Heart left ventricle (tissue), 16 donors: ENCODE measurements around the gene ZBTB46. TPM values are rescaled to one million over a fixed set of nuclear protein-coding genes. Genes with fewer than 3 reads are reported as not detected.
"Not testable (repeated sequence)": the region's sequence is repeated elsewhere in the genome, so short reads cannot be mapped to it uniquely, and the experiment has no call there.

ENCODE experiments used
- ATAC-seq, 4 donors: fragments of 200-7000 bp; cut with Tn5 transposase; one replicate each; pipeline ENCODE4 v1.9.1; 2020 to 2022; ENCODE audit warnings: moderate library complexity in 4 of 4, mild to moderate bottlenecking in 3 of 4, moderate number of reproducible peaks in 1 of 4
- DNase-seq, 5 donors: peaks; one replicate each; pipeline ENCODE4 v3.0.0-alpha.2; 2020
- H3K27ac ChIP-seq, 12 donors: fragments of 200-600 bp; sonication (generic) in 4 of 12; one replicate each; pipeline versions ENCODE4 v1.5.0 to v1.8.0; 2016 to 2022; ENCODE audit warnings: mild to moderate bottlenecking in 2 of 12
- H3K27me3 ChIP-seq, 9 donors: fragments of 200-600 bp; sonication (generic) in 2 of 9; one replicate each; pipeline versions ENCODE4 v1.5.1 to v1.8.0; 2016 to 2022; ENCODE audit warnings: mild to moderate bottlenecking in 3 of 9
- H3K36me3 ChIP-seq, 9 donors: fragments of 200-600 bp; sonication (generic) in 2 of 9; one replicate each; pipeline versions ENCODE4 v1.5.0 to v1.8.0; 2018 to 2022; ENCODE audit warnings: mild to moderate bottlenecking in 2 of 9
- H3K4me1 ChIP-seq, 12 donors: fragments of 200-600 bp; sonication (generic) in 4 of 12; one replicate each; pipeline versions ENCODE4 v1.5.0 to v1.8.0; 2016 to 2022; ENCODE audit warnings: mild to moderate bottlenecking in 3 of 12
- H3K4me3 ChIP-seq, 12 donors: fragments of 200-600 bp; sonication (generic) in 4 of 12; one replicate each; pipeline versions ENCODE4 v1.5.0 to v1.8.0; 2017 to 2022; ENCODE audit warnings: mild to moderate bottlenecking in 9 of 12, moderate library complexity in 4 of 12
- H3K9me3 ChIP-seq, 12 donors: fragments of 200-600 bp; sonication (generic) in 4 of 12; one replicate each; pipeline versions ENCODE4 v1.5.0 to v1.8.0; 2016 to 2022; ENCODE audit warnings: mild to moderate bottlenecking in 1 of 12
- POLR2A ChIP-seq, 2 donors: fragments of 450-650 bp; IDR thresholded peaks; one replicate each; pipeline ENCODE4 v1.6.1; 2017; ENCODE audit warnings: antibody characterized with exemption in 2 of 2, mild to moderate bottlenecking in 2 of 2, moderate library complexity in 2 of 2
- WGBS, 4 donors: extraction: QIAGEN DNeasy Blood & Tissue Kit in 2 of 4; methylation state at CpG; one replicate each; pipeline versions ENCODE4 v1.1.5 to v1.1.7; 2013 to 2018; 5-methylcytosine and 5-hydroxymethylcytosine counted together
- intact Hi-C, 10 donors: fragments of 100-400 bp; cut with DNase I; formaldehyde crosslinking; loops; one replicate each; pipeline versions ENCODE4 v1.11.1 to v1.14.2; 2022
- polyA plus RNA-seq, 2 donors: library from polyadenylated mRNA; stranded (reverse); fragments of 200-250 nt; gene quantifications; one replicate each; pipeline ENCODE4 v1.2.3, GENCODE V29; 2013
- total RNA-seq, 9 donors: library from RNA; depleted of rRNA in 2 of 9; stranded (reverse); fragments of >200 nt in 2 of 9; fragmentation: NEBNext Ultra II Directional in 3 of 9; extraction: Animal tissue kit (Norgen Biotek cat#: 25700) in 3 of 9; gene quantifications; one replicate each; pipeline versions ENCODE4 v1.1.0 to v1.2.4, GENCODE V29; 2016 to 2023
- TF ChIP-seq, protein P1 (sequence below), 12 donors: fragments of 200-600 bp; sonication (generic) in 4 of 12; IDR thresholded peaks; one replicate each; pipeline versions ENCODE4 v1.5.0 to v1.8.0; 2018 to 2022; ENCODE audit warnings: antibody characterized with exemption in 12 of 12, mild to moderate bottlenecking in 5 of 12
- donor health status: ischemic (EF 13 %, LVEDD 7.1; RV severe dilation, severe dysfunction).
- donor health status: healthy with polysubstance abuse.
- donor health status: DM: no; HTN: yes; CAD: no.
- donor health status: DM: no; HTN: no; CAD: no.
- donor health status: ischemic (EF 25% LVEDD 6.9; RV normal size, moderate dysfunction).
- donor health status: ischemic (EF 25% LVEDD 5.7; RV mildly dilated, moderate dysfunction).
- donor health status: healthy.
- donor health status: DM: yes; HTN: yes; CAD: no.
- donor health status: ischemic (EF 35%, LVEDD 5.7; RV mildly dilated, moderate dysfunction).
- donor health status: nonischemic (EF 11% LVEDD 7.7; RV severe dilation, severe dysfunction).
- donor health status: DM: yes; HTN: yes; CAD: no.
- donor health status: PGD.
- donor health status: ischemic (EF 29% LVEDD 5.4; RV normal size, mild dysfunction).
- donor health status: nonischemic (EF 23%, LVEDD 6.1; RV moderate dilation, normal function).

ZBTB46 gene
- total and polyA plus RNA-seq, 11 donors = 6.6 to 27.4 (median 14.3) TPM

DNA sequence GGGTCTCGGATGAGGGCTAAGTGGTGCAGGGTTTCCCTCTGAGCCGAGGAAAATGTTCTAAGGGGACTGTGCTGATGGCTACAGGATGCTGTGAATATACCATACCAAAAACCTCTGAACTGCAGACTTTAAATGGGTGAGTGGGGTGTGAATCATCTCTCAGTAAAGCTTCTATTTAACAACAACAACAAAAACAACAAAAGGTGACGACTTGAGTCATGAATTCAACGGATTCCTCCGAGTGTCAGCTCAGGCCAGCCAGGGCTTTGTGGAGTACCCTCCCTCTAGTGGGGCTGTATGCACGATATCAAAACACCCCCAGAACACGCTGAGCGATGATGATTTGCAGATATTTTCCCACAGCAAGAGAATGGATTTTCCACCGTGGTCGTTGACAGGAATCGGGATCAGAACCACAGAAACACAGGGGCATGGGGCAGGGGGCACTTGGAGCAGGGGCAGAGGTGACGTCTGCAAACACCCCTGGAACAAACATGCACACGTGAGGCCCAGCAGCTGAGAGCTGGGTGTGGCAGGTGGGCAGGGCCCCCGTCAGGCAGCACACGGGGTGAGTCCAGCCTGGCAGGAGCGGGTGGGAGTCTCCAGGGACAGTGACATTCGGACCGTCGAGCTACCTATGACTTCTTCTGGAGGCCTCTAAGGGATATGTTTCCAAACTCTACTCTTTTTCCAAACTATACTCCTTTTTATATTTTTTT lies 52.9 kb downstream of the ZBTB46 start:
- intact Hi-C loops = loop anchor here in 2 of 10 donors (10.0 kb wide), 1 partner anchor 197 kb away; the partner anchor contains the start of gene SAMD10 (in 2 of the 2)
- Histone ChIP-seq H3K36me3 (peaks cover 0 to 27% (median 6%) of the 10 kb centered on the region in 9 donors), H3K4me3 (no peak overlapping the region), H3K27me3 (no peaks in the 10 kb centered on the region), H3K27ac (no peak overlapping the region), H3K9me3 (no peaks in the 10 kb centered on the region), H3K4me1 (peaks cover 0 to 24% (median 3%) of the 10 kb centered on the region in 12 donors)
- TF ChIP-seq, protein P1, sequence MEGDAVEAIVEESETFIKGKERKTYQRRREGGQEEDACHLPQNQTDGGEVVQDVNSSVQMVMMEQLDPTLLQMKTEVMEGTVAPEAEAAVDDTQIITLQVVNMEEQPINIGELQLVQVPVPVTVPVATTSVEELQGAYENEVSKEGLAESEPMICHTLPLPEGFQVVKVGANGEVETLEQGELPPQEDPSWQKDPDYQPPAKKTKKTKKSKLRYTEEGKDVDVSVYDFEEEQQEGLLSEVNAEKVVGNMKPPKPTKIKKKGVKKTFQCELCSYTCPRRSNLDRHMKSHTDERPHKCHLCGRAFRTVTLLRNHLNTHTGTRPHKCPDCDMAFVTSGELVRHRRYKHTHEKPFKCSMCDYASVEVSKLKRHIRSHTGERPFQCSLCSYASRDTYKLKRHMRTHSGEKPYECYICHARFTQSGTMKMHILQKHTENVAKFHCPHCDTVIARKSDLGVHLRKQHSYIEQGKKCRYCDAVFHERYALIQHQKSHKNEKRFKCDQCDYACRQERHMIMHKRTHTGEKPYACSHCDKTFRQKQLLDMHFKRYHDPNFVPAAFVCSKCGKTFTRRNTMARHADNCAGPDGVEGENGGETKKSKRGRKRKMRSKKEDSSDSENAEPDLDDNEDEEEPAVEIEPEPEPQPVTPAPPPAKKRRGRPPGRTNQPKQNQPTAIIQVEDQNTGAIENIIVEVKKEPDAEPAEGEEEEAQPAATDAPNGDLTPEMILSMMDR (IDR thresholded peaks at IDR 0.05) = no peak
- no peak for TF ChIP-seq POLR2A (IDR thresholded peaks at IDR 0.05)
- ATAC-seq (no peak), DNase-seq (peak in 2 of 5 donors; percentile 18 to 23)
- WGBS, 4 donors = 56 to 67% (median 61%) methylated on average over 18 to 19 of the region's 19 CpGs

DNA sequence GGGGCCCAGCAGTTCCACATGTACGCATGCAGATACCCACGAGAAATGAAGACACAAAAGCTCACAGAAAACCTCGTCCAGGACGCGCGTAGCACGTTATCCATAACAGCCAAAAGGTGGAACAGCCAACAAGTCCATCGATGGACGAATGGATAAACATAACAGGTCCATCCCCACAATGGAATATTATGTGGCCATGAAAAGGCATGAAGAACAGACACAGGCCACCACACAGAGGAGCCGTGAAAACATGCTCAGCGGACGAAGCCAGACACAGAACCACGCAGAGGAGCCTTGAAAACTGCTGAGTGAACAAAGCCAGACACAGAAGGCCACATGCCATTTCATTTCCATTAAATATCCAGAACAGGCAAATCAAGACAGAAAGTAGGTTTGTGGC lies 53.5 kb downstream of the ZBTB46 start:
- ATAC-seq (no peak), DNase-seq (peak in 2 of 5 donors; percentile 9 to 20)
- H3K4me1 ChIP-seq = peaks cover 0 to 30% (median 8%) of the 10 kb centered on the region in 12 donors
- TF ChIP-seq, protein P1 (IDR thresholded peaks at IDR 0.05) = no peak
- TF ChIP-seq POLR2A (IDR thresholded peaks at IDR 0.05) = no peak
- intact Hi-C loops = loop anchor here in 2 of 10 donors (10.0 kb wide), 1 partner anchor 197 kb away; the partner anchor contains the start of gene SAMD10 (in 2 of the 2)
- H3K36me3 ChIP-seq = peaks cover 0 to 27% (median 6%) of the 10 kb centered on the region in 9 donors
- whole genome bisulfite sequencing, 4 donors = 96 to 97% (median 97%) methylated on average over 13 of the region's 13 CpGs
- no peak overlapping the region for H3K27ac ChIP-seq
- no peak overlapping the region for H3K4me3 ChIP-seq
- H3K9me3 ChIP-seq = no peaks in the 10 kb centered on the region
- H3K27me3 ChIP-seq = no peaks in the 10 kb centered on the region

DNA sequence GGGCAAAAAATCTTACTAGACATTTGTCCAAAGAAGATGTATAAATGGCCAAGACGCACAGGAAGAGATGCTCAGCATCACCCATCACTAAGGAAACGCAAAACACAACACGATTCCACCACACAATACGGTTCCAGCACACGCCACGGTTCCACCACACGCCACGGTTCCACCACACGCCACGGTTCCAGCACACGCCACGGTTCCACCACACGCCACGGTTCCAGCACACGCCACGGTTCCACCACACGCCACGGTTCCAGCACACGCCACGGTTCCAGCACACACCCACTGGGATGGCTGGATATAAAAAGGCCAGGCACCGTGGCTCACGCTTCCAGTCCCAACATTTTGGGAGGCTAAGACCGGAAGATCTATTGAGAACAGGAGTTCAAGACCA lies 54.2 kb downstream of the ZBTB46 start:
- H3K27ac ChIP-seq, H3K9me3 ChIP-seq, H3K27me3 ChIP-seq, H3K4me3 ChIP-seq, ATAC-seq: not testable (repeated sequence)
- peak in 1 of 5 donors; percentile 6 for DNase-seq
- intact Hi-C loops = loop anchor here in 2 of 10 donors (10.0 kb wide), 1 partner anchor 198 kb away; the partner anchor contains the start of gene SAMD10 (in 2 of the 2)
- Histone ChIP-seq H3K36me3 (peaks cover 0 to 27% (median 6%) of the 10 kb centered on the region in 9 donors), H3K4me1 (peaks cover 0 to 36% (median 14%) of the 10 kb centered on the region in 12 donors)
- WGBS, 4 donors = 90 to 92% (median 91%) methylated on average over 23 of the region's 23 CpGs

DNA sequence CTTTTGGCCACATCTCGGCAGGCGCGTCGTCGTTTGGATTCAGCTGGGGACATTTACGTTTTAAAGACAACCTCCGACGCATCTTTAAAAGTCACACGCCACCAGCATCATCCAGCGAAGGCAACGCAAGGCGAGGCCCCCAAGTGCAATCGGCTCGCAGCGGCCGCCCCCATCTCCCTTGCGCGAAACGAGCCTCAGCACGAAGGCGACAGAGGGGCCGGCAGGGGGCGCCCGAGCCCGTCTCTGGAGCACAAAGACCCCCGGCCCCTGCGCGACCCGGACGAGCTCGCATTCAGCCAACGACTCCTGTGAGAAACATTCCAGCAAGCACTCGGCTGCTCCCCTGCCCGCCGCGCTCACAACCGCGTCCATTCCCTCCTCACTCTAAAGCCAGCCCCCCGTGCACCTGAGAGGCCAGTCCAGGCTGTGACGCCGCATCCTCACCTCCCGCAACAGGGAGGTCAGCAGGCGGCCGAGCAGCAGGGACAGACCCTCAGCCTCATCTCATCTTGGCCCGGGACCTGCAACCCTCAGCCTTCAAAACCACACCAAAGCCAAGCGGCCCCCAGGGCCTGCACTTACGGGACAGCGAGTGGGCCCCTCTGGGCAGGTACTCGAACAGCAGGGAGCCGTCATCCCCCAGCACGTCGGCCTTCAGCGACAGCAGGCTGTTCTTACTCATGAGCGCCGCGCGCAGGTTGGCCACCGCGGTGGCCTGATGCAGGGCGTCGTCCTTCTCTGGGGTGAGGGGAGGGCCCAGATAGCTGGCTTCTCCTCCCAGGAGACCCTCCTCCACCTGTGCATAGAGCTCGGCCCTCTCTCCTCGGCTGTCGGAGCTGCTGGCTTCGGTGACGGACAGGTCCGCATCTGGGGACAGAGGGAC lies 55.7 kb downstream of the ZBTB46 start:
- peaks cover 0 to 37% (median 11%) of the 10 kb centered on the region in 9 donors for H3K36me3 ChIP-seq
- peaks cover 0 to 38% (median 15%) of the 10 kb centered on the region in 12 donors for H3K4me1 ChIP-seq
- WGBS, 4 donors = 43 to 68% (median 53%) methylated on average over 39 to 67 of the region's 67 CpGs
- intact Hi-C loops = loop anchor here in 2 of 10 donors (10.0 kb wide), 1 partner anchor 199 kb away; the partner anchor contains the start of gene SAMD10 (in 2 of the 2)
- peak overlapping the region in 2 of 12 donors; percentile 12 to 24 for H3K4me3 ChIP-seq
- peak in 2 of 5 donors; percentile 44 to 69 for DNase-seq
- H3K27me3 ChIP-seq = no peaks in the 10 kb centered on the region
- peak in 1 of 4 donors; percentile 41 for ATAC-seq
- no peaks in the 10 kb centered on the region for H3K9me3 ChIP-seq
- peak overlapping the region in 1 of 12 donors; percentile 24 for H3K27ac ChIP-seq
- no peak for TF ChIP-seq POLR2A (IDR thresholded peaks at IDR 0.05)
- TF ChIP-seq, protein P1 (IDR thresholded peaks at IDR 0.05) = peak; percentile 55 to 80 (median 66)
